GM12872 (cell line): ENCODE results near the gene STX16.
A peak's percentile ranks its signal among the peaks of the same experiment; 100 is the strongest.

Experiments used
- TF ChIP-seq, protein P1 (sequence below): IDR thresholded peaks from 3 replicates; pipeline ENCODE4 v1.5.1; 2011; ENCODE audit warnings: low read depth, mild to moderate bottlenecking, low read length, moderate library complexity; ENCODE audit not compliant: insufficient read depth

The STX16 gene

GRCh38 chr20:58688840-58689239 lies 37.8 kb downstream of the STX16 start:
- TF ChIP-seq, protein P1, sequence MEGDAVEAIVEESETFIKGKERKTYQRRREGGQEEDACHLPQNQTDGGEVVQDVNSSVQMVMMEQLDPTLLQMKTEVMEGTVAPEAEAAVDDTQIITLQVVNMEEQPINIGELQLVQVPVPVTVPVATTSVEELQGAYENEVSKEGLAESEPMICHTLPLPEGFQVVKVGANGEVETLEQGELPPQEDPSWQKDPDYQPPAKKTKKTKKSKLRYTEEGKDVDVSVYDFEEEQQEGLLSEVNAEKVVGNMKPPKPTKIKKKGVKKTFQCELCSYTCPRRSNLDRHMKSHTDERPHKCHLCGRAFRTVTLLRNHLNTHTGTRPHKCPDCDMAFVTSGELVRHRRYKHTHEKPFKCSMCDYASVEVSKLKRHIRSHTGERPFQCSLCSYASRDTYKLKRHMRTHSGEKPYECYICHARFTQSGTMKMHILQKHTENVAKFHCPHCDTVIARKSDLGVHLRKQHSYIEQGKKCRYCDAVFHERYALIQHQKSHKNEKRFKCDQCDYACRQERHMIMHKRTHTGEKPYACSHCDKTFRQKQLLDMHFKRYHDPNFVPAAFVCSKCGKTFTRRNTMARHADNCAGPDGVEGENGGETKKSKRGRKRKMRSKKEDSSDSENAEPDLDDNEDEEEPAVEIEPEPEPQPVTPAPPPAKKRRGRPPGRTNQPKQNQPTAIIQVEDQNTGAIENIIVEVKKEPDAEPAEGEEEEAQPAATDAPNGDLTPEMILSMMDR: no peak

GRCh38 chr20:58690396-58691135 lies 39.5 kb downstream of the STX16 start:
- TF ChIP-seq, protein P1: no peak

DNA sequence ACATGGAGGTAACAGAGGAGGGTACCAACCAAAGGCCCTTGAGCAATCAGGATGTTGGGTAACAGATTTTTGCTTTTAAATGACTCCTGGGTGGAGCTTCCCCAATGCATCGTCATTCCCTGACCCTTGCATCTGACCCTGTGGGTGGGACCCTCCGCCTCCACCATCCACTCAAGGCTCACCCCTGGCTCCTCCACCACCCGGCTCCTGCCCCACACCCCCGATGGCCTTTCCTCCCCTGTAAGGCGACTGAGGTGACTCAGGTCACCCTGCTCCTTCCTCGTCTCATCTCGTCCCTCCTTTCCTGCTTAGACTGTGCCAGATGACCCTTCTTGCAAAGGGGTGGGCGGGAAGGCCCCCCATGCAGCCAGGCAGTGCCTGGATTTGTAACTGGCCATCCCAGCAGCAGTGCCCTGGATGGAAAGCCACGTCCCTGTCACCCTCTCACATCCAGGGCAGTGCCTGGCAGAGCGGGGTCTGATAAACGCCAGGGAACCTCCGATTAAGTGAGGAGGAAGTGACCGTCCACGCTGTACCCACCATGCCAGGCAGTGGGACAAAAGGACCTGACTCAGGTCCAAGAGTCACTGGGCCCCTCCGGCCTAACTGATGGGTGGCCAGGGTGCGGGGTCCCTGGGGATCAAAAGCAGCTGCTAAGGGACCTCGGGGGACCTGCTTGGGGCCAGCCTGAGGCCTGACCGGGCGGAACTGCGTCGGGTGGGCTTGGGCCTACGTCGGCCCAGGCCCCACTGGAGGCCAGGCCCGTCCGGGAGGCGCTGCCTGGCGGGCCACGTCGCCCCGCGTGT lies 40.9 kb downstream of the STX16 start:
- TF ChIP-seq, protein P1: no peak

GRCh38 chr20:58692579-58693225 lies 41.6 kb downstream of the STX16 start, which contains the start of gene NPEPL1:
TSS of gene NPEPL1 (plus strand) at chr20:58692800. CDS start at chr20:58692901, 101 bp downstream.
- TF ChIP-seq, protein P1: peak; percentile 36; the same call in 1 of the 3 replicates

- TF ChIP-seq, protein P1: no peak
Measured at GRCh38 chr20:58693226-58694006, 42.3 kb downstream of the STX16 start.

DNA sequence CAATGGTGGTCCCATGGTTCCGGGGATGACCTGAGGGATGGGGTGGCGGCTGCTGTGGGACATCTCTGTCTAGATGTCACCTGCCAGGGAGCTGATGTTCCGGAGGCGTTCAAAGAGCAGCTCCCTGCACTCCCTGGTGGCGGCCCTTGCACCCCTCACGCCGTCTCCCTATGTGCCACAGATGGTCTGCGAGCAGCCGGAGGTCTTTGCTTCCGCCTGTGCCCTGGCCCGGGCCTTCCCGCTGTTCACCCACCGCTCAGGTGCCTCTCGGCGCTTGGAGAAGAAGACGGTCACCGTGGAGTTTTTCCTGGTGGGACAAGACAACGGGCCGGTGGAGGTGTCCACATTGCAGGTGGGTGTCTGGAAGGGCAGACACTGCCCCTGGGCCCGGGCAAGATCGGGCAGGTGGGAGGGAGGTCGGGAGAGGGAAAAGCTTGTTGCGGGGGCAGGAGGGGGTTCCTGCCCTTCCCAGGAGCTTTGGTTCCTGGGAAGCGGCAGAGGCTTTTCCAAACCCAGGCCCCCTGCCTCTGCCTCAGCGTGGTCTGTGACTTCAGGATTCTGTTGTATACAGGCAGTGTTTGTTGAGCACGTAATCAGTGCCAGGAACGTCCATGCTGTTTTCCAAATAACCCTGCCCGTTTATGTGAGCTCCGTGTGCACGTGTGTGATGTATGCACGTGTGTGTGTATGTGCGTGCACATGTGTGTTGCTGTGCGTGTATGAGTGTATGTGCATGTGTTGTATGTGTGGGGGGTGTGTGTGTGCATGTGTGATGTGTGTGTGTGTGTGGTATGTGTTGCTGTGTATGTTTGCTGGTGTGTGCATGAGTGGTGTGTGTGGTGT lies 43.4 kb downstream of the STX16 start:
- TF ChIP-seq, protein P1: no peak
